Psoas muscle (tissue), 8 donors: Measurements from ENCODE around the gene TM2D1. TPM values are rescaled to one million over a fixed set of nuclear protein-coding genes. Genes with fewer than 3 reads are reported as not detected.

Source experiments
- ATAC-seq, 4 donors: fragments of 200-7000 bp; cut with Tn5 transposase; one replicate each; pipeline ENCODE4 v1.9.1; 2020; ENCODE audit warnings: moderate library complexity in 3 of 4, mild to moderate bottlenecking in 2 of 4
- DNase-seq, 2 donors: peaks; one replicate each; pipeline ENCODE4 v3.0.0-alpha.2; 2020
- H3K27ac ChIP-seq: fragments of 200-600 bp; one replicate; pipeline ENCODE4 v1.8.0; 2022
- H3K27me3 ChIP-seq, 3 donors: fragments of 200-600 bp in 1 of 3; one replicate each; pipeline versions ENCODE4 v1.6.1 to v1.8.0; 2013 to 2022; ENCODE audit warnings: low read length in 2 of 3, mild to moderate bottlenecking in 2 of 3, moderate library complexity in 1 of 3; ENCODE audit not compliant: insufficient read depth in 3 of 3
- H3K36me3 ChIP-seq, 2 donors: fragments of 200-600 bp in 1 of 2; one replicate each; pipeline versions ENCODE4 v1.6.1 to v1.8.0; 2013 to 2022; ENCODE audit warnings: low read depth in 1 of 2, mild to moderate bottlenecking in 1 of 2, moderate library complexity in 1 of 2; ENCODE audit not compliant: insufficient read depth in 1 of 2
- H3K4me1 ChIP-seq: fragments of 200-600 bp; one replicate; pipeline ENCODE4 v1.8.0; 2022
- H3K4me3 ChIP-seq: fragments of 200-600 bp; one replicate; pipeline ENCODE4 v1.8.0; 2022; ENCODE audit warnings: mild to moderate bottlenecking
- H3K9me3 ChIP-seq: fragments of 200-600 bp; one replicate; pipeline ENCODE4 v1.8.0; 2022
- CTCF ChIP-seq: fragments of 200-600 bp; IDR thresholded peaks from one replicate; pipeline ENCODE4 v1.8.0; 2022; ENCODE audit warnings: antibody characterized with exemption
- WGBS, 3 donors: extraction: QIAGEN DNeasy Blood & Tissue Kit; methylation state at CpG; one replicate each; pipeline versions ENCODE4 v1.1.6 to v1.1.7; 2013; 5-methylcytosine and 5-hydroxymethylcytosine counted together
- intact Hi-C, 2 donors: fragments of 100-400 bp; cut with DNase I; formaldehyde crosslinking; loops; one replicate each; pipeline versions ENCODE4 v1.11.0 to v1.14.2; 2022
- polyA plus RNA-seq, 3 donors: library from polyadenylated mRNA; stranded (reverse); fragments of 200-250 nt; gene quantifications; one replicate each; pipeline ENCODE4 v1.2.3, GENCODE V29; 2013
- total RNA-seq, 4 donors: library from RNA; stranded (reverse); fragmentation: NEBNext Ultra II Directional in 2 of 4; extraction: Animal tissue kit (Norgen Biotek cat#: 25700) in 2 of 4; gene quantifications; one replicate each; pipeline versions ENCODE4 v1.2.1 to v1.2.4, GENCODE V29; 2021 to 2023
- donor health status: healthy with polysubstance abuse.
- donor health status: DM: no; HTN: no; CAD: no; lungs with moderate emphysema.
- donor health status: Bipolar disorder and iron deficiency.
- donor health status: healthy.
- donor health status: DM: yes; HTN: yes; CAD: no.
- donor health status: DM: no; HTN: no; CAD: no.
- donor health status: DM: no; HTN: no; CAD: no.
- donor health status: DM: yes; HTN: yes; CAD: no.

TM2D1 gene
- total and polyA plus RNA-seq, 7 donors = 29.5 to 52.9 (median 32.8) TPM

GRCh38 chr1:61754545-61754944 is 29.6 kb upstream of the TM2D1 start:
- 77 to 81% (median 79%) methylated on average over 4 of the region's 4 CpGs for WGBS, 3 donors
- intact Hi-C loops = no loop called here
- H3K4me1 ChIP-seq = no peaks in the 10 kb centered on the region
- ATAC-seq (no peak), DNase-seq (no peak)
- TF ChIP-seq CTCF = no peak
- H3K9me3 ChIP-seq = no peaks in the 10 kb centered on the region
- no peak overlapping the region for H3K27ac ChIP-seq
- H3K27me3 ChIP-seq = no peaks in the 10 kb centered on the region
- H3K4me3 ChIP-seq = no peak overlapping the region
- no peaks in the 10 kb centered on the region for H3K36me3 ChIP-seq

GRCh38 chr1:61753998-61754508 is 29.1 kb upstream of the TM2D1 start:
- Histone ChIP-seq H3K4me3 (no peak overlapping the region), H3K27me3 (no peaks in the 10 kb centered on the region), H3K27ac (no peak overlapping the region), H3K9me3 (no peaks in the 10 kb centered on the region), H3K4me1 (no peaks in the 10 kb centered on the region), H3K36me3 (no peaks in the 10 kb centered on the region)
- no peak for TF ChIP-seq CTCF
- intact Hi-C loops = no loop called here
- DNase-seq = no peak
- ATAC-seq = no peak
- WGBS, 3 donors = 75 to 76% (median 76%) methylated on average over 1 of the region's 1 CpG

- Histone ChIP-seq H3K4me3 (no peak overlapping the region), H3K9me3 (no peaks in the 10 kb centered on the region), H3K36me3 (no peaks in the 10 kb centered on the region), H3K4me1 (no peaks in the 10 kb centered on the region), H3K27me3 (no peaks in the 10 kb centered on the region), H3K27ac (no peak overlapping the region)
- TF ChIP-seq CTCF = no peak
- 62 to 76% (median 72%) methylated on average over 1 of the region's 1 CpG for WGBS, 3 donors
- no peak for ATAC-seq
- intact Hi-C loops = no loop called here
- no peak for DNase-seq
These were observed 28.0 kb upstream of the TM2D1 start for GRCh38 chr1:61752921-61753389.

GRCh38 chr1:61749574-61749973 is 24.6 kb upstream of the TM2D1 start:
- no peaks in the 10 kb centered on the region for H3K36me3 ChIP-seq
- no peak overlapping the region for H3K4me3 ChIP-seq
- no peak for TF ChIP-seq CTCF
- H3K27me3 ChIP-seq = no peaks in the 10 kb centered on the region
- peaks cover 8% of the 10 kb centered on the region for H3K4me1 ChIP-seq
- DNase-seq (no peak), ATAC-seq (no peak)
- no peak overlapping the region for H3K27ac ChIP-seq
- 93 to 97% (median 94%) methylated on average over 2 of the region's 2 CpGs for WGBS, 3 donors
- H3K9me3 ChIP-seq = no peaks in the 10 kb centered on the region
- intact Hi-C loops = no loop called here

GRCh38 chr1:61748566-61748965 is 23.6 kb upstream of the TM2D1 start:
- Histone ChIP-seq H3K4me3 (no peak overlapping the region), H3K27me3 (no peaks in the 10 kb centered on the region), H3K9me3 (no peaks in the 10 kb centered on the region), H3K4me1 (peaks cover 12% of the 10 kb centered on the region), H3K27ac (no peak overlapping the region), H3K36me3 (no peaks in the 10 kb centered on the region)
- intact Hi-C loops = no loop called here
- no peak for ATAC-seq
- TF ChIP-seq CTCF = no peak
- WGBS, 3 donors = 98 to 99% (median 99%) methylated on average over 4 of the region's 4 CpGs
- DNase-seq = no peak
